Right renal pelvis (tissue), 4 donors: ENCODE data around the gene CEP78. TPM values are rescaled to one million over a fixed set of nuclear protein-coding genes. Genes with fewer than 3 reads are reported as not detected.
"Not testable (repeated sequence)": the region's sequence is repeated elsewhere in the genome, so short reads cannot be mapped to it uniquely, and the experiment has no call there.

Experiments used
- DNase-seq, 4 donors: peaks; one replicate each; pipeline ENCODE4 v3.0.0-alpha.2; 2013; ENCODE audit warnings: low read depth in 4 of 4, low spot score in 3 of 4, missing footprints in 1 of 4
- polyA plus RNA-seq, 4 donors: library from polyadenylated mRNA; unstranded; fragments of 120-200 nt; gene quantifications; one replicate each; pipeline ENCODE4 v1.2.1, GENCODE V29; 2013; ENCODE audit not compliant: insufficient read length in 4 of 4

Gene CEP78
- polyA plus RNA-seq, 4 donors, result 31.2 to 34.2 (median 33.1) TPM

DNA sequence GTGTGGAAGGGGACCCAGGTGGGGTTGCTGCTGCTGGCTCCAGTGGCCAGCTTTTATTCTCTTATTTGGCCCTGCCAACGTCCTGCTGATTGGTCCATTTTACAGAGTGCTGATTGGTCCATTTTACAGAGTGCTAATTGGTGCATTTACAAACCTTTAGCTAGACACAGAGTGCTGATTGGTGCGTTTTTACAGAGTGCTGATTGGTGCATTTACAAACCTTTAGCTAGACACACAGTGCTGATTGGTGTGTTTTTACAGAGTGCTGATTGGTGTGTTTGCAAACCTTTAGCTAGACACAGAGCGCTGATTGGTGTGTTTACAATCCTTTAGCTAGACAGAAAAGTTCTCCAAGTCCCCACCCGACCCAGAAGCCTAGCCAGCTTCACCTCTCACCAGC, 48.3 kb downstream of the CEP78 start:
- not testable (repeated sequence) for DNase-seq

DNA sequence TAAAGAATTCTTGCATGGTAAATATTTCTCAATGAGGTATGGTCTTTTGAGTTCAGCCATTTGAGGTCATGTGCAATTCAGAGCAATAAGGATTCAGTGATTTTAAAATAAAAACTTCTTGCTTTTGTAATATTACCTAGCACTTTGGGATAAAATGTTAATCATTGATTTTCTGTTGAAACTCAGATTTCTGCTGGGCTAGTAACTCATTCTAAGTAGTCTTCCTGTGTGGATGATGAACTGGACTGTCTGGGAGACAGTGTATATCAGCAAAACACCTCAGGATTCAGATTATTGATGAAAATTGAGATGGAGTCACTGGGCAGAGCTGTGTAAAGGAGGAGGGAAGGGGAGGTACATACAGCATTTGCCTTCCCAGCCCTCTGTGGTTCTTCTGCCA, 50.2 kb downstream of the CEP78 start:
- DNase-seq, result no peak

DNA sequence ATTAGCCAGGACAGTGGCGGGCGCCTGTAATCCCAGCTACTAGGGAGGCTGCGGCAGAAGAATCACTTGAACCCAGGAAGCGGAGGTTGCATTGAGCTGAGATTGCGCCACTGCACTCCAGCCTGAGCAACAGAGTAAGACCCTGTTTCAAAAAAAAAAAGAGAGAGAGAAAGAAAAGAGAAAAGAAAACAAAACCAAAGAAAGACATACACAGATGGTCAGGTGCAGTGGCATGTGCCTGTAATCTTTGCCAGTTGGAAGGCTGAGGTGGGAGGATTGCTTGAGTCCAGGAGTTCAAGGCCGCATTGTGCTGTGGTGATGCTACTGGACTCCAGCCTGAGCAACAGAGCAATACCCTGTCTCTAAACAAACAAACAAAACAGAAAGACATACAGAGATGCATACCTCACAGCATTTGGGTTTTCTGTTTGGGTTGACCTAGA, 51.1 kb downstream of the CEP78 start:
- no peak for DNase-seq

DNA sequence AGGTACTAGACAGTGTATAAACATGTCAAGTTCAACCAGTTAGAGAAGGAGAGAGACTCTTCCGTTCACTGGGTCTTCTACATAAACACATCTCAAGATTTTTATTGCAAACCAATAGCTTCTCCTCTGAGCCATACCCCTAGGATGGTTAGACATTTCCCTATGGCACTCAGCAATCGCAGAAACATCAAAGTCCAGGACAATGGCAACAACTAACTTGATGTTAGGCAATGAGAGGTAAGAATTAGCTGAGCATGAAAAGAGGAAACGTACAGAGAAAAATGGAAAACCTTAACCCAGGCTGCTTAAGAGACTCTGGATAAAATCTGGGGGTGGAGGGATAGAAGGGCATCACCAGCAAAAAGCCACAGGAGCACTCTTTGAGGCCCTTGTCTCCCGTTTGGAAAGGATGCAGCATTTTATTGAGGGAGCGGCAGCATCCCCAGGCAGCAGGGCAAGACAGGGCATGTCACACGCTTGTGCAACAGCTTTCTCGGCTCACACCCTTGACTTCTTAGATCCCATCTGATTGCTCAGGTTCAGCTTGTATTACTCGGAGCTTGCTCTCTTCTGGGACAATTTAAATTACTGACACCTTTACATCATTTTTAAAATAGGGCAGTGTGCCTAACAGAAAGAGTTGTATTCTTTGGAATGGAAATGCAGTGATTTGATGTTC, 52.5 kb downstream of the CEP78 start:
- no peak for DNase-seq

DNA sequence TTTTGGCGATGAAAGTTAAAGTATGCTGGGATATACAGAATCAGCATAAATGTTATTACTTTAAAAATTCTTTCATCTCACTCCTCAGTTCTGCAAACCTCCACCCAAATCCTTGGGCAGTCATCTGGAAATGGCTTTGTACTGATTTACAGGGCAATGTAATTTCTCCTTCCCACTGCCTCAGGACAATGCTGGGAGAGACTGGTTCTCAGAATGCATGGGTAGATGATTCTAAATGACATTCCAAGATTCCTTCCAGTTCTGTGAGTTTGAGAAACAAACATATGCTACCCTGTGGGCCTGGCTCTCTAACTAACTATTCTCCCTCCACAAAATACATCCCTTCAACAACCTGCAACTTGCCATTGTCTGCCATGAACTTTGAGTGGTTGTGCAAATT, 53.6 kb downstream of the CEP78 start:
- no peak for DNase-seq

DNA sequence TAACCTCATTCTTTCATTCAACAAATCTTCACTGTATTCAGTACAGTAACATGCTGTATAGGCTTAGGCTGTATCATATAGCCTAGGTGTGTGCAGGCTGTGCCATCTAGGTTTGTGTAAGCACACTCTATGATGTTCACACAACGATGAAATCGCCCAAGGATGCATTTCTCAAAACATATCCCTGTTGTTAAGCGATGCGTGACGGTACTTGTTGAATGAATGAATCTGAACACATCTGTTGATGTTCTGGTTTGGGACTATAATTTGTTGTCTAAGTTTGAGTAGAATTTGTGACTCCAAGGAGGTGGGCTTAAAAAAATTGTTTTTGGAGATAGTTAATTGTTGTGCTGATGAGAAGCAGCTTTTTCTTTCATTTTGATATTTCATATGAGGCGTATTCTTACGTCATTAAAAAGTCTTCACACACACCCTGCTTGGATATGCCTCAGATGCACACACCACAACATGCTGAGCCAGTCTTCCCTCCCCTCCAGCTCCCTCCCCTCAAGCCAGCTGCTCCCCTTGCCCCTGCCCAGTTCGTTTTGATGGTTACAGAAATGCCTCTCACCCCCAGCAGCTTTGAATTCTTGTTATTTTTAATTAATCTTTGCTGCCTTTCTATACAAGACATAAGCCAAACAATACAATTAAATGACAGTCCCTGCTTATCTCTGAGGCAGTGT, 55.5 kb downstream of the CEP78 start:
- DNase-seq, result no peak

DNA sequence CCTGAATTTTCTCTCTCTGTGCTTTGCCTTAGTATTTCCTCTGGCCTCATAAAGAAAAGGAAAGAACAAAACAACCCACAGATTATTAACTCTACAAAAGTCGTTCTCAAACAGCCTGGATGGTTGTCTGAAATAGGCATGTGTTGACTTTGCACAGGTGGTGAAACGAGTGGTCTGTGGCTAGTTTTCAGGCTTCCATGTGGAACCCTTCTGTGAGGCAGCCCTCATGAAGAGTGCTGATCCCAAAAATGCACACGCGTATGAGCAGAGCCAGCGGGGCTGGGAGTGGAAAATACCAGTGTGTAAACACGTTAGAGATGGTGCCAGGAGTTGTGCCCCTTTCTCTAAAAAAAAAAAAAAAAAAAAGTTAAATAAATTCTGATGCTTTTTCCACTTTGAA, 56.2 kb downstream of the CEP78 start:
- no peak for DNase-seq

DNA sequence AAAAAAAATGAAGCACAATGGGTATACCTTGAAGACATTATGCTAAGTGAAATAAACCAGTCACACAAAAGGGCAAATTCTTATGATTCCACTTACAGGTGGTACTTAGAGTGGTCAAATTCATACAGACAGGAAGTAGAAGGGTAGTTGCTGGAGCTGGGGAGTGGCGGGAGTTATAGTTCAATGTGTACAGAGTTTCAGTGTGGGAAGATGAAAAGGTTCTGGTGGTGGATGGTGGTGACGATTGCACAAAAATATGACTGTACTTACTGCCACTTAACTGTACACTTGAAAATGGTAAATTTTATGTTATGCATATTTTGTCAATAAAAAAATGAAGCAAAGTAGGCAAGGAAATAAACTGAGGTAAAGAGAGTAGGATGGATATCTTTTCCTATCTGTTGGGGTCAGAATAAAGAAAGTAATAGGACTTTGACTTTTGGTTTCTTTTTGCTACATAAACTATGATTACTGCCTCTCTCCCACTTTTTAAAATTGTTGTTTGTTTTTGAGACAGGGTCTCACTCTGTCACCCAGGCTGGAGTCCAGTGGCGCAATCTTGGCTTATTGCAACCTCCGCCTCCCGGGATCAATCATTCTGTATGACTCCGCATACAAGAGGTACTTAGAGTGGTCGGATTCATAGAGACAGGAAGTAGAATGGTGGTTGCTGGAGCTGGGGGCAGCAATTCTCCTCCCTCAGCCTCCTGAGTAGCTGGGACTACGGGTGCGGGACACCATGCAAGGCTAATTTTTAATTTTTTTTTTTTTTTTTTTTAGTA, 57.0 kb downstream of the CEP78 start:
- DNase-seq, result no peak

DNA sequence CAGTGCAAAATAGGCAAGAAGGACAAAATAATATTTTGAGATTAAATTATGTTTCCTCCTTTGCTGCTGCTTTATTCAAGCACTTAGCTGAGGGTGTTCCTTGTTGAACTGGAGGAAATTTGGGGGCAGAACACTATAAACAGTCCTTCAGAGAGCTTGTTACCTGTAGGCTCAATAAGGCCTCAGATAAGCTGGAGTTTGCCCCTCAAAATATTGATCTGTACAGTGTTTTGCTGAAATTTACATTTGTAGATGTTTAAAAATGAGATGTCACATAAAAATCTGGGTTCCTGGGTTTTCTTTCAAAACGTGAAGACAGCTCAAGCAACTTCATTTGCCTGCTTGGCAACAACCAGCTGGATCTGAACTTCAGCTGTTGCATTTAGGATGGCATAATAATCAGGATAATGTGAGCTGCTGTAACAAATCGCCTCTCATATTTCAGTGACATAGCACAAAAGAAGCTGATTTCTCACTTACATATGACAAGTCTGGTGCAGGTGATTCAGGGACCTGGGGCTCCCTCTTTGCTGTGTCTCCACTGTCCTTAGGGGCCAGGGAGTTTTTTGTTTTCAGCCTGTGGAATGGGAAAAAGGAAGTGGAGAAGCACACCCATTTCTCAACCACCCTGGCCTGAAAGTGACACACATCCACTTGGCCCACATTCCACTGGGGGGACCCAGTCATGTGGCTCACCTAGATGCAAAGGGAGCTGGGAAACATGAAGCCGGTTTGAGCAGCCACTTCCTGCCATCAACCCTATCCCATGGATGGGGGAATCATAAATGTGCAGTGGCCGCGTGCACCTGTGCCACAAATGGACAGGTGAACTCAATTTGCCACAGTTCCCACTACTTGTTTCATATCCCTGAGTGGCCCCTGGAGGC, 58.7 kb downstream of the CEP78 start:
- no peak for DNase-seq

DNA sequence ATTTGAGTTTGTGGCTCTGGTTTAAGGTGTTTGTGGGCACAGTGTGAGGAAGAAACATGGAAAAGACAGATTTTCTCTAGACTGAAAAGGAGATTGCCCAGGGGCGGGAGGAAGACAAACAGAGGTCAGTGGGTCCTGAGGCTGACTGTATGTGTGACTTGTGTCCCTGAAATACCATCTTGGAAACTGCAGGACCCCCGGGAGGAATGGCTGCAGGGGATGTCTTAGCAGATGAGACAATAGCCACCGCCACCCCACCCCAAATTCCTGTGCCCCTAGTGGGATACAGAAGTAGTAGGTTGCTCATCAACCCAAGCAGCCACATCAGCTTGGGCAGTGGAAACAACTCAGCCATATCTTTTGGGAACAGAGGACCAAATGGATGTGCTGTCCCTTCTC, 59.3 kb downstream of the CEP78 start:
- no peak for DNase-seq

DNA sequence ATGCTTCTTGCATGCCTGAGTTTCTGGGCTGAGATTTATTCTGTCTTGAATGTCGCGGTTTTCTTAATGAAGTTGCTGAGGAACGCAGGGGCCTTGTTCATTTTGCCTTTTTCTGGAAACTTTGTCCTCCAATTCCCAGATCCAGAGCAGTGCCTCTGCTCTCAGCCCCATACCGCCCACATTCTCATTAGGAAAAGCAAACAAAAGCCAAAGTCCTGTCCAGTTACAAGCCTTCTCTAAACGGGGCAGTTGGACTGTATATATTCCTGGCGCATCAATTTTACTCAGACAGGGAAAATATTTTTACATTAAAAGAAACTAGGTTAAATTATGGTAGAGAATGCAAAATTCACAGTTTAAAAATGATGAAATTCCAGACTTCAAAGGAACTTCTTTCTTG, 59.9 kb downstream of the CEP78 start:
- no peak for DNase-seq

DNA sequence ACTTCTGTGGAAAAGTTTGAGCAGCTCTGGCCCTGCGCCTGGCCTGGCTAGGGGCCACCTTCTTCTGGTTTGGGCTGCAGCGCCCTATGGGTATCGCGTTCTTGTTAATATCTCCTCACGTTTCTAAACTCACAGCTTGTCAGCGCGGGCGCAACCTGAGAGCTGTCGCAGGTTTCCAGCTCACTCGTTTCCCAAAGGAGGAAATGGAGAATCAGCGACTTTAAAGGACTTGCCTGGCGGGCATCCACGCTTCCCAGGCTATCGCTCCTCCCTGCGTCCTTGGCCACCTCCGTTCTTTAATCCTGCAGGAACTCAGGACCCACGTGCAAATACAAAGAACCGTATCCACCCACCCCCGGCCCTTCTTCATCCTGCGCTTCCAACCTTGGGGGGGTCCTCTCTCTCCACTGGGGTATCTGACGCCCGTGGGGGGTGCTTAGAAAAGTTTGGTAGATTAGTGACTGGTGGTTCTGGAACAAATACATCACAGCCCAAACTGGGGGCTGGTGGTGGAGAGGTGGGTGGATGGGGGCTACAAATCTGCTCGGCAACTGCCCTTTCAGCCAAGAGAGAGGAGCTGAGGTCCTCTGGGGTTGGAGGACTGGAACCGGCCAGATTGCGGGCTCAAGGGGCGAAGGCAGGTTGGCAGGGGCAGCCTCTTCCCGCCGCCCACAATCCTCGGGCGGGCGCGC, 60.5 kb downstream of the CEP78 start:
- no peak for DNase-seq

DNA sequence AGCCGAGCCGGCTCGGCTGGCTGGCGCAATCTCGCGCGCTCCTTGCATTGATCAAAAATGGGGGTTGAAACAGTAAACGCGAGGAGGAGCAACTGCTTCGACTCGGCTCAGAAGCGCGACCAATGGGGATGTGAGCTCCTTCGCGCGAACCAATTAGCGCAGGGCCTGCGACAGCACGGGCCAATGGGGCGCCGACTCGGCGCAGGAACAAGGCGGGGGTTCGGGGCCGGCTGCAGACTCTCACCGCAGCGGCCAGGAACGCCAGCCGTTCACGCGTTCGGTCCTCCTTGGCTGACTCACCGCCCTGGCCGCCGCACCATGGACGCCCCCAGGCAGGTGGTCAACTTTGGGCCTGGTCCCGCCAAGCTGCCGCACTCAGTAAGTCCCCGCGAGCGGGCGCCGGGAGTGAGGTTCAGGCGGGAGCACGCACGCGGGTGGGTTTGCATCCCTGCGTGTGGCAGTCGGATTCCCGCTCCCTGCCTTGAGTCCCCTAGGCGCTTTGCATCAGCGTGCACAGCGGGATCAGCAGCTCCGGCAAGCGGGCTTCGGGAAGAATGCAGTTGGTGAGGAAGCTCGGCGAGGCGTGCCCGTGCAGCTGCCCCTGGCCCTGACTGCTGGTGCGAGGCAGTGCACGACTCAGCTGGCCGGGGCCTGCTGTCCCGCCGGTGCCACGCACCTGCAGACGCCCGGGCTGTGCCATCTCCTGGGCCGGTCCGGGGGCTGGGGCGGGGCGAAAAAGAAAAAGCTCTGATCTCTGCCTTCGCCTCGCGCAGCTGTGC, 61.2 kb downstream of the CEP78 start, which contains the start of gene PSAT1:
Gene PSAT1, plus strand, starts transcription at position 233 of the 779 bp plus-strand sequence. Its CDS starts 86 bp downstream, at position 319.
- peak; percentile 82 to 87 (median 84) for DNase-seq

DNA sequence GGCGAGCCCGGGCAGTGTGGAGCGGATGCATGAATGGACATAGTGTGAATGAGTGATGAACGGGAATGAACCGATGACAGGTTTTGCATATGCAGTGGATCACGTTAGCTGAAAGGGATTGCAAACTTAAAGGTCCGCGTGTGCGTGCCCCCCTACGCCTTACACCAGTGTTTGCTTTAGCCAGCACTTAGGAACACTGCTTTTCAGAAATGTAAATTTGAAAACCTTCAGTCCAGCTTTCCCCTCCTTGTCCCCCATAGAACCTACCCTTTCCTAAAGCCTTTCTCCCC, 61.7 kb downstream of the CEP78 start:
- no peak for DNase-seq

DNA sequence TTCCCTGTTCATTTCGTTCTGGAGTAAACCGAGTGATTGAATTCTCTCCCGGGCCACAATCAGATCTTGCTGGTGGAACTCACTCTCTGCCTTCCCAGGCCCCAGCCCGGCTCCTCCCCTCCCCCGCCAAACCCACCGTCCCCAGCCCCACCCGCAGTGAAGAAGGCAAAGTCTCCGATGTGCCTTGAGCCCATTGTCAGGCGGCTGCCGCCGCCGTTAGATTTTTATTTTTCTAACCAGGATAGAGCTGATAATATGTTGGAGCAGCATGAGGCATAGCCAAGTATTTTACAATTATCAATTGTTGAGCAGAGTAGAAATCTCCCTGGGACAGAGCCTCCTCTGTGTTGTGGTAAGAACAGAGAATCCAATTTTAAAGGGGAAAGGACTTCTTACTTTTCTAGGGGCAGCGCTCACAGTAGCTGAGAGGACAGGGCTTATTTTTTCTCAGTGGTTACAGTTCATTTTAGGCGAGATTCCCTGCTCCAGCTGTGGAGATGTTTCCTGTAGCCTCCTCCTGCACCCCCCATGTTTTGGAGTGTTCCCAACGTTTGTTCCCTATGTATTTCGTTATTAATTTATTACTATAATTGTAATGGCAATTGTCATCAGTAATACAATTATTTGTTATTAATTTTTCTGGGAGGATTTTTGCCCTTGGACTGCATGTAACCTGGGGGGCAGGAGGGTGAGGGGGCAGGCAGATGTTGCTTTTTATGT, 62.3 kb downstream of the CEP78 start:
- DNase-seq, result no peak

DNA sequence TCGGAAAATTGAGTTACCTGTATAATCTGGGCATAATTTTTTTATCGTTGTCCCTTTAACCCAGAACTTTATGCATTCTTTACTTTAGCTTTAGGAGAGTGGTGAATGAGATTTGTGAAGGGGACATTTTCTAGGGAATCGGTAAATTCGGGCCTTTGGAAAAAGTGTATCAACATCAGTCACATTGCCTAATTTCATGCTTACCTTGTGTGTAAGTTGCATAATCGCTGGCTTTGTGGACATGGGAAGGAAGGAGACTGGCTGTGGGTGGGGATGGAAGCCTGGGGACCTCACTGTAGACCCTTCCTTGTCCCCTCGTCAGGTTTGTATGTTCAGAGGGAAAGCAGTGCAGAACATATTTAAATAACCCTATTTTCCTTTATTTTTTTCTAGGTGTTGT, 64.3 kb downstream of the CEP78 start:
- no peak for DNase-seq

DNA sequence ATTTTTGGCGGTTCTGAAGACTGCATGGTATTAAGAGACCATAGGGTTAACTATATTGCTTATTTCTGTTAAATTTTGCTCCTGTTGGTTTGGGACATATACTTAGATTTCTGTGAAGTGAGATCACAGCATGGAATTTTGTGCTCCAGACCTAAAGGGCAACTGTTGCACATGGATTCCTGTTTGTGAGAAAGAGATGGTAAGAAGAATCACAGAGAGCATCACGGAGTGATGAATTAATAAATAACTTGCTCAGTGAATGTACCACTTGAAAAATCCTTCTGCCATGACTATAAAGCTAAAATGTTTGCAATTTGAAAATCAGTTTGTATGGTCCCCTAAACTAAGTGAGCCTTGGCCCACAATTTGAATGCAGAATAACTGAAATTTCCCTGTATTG, 65.6 kb downstream of the CEP78 start:
- DNase-seq, result no peak

DNA sequence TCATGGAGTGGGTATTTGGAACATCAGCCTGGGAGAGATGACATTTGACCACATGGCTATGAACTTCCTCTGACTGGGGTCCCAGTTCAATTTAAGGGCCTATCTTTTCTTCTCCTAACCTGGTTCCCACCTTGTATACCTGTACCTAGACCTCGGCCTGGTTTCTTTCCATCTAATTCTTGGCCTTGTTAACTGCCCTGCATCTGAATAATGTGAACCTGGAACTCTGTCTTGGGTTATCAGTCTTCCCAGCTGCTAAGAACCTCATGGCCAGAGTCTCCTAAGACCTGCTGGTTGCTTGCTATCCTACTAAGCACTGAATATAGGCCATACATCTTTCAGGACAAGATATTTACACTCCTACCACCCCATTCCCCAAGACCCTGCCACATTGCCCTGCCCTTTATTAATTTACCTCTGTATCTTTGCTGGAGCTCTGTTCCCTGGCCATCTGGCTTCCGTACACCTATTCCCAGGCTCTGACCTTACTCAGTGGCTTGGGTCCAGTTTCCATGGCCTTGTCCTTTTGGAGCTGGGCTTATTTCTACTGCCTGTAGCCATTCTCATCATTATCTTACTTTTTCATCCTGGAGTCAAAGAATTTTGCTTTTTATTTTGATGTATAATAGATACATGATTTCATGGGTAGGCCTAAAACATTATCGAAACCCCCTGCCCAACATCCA, 67.6 kb downstream of the CEP78 start:
- DNase-seq, result no peak
